GM12891 (cell line): ENCODE results near the gene TSPO.

Source experiments
- POLR2A ChIP-seq: IDR thresholded peaks from 2 replicates; pipeline ENCODE4 v1.6.1; 2011; ENCODE audit warnings: low read depth, low read length, control low read depth
- POLR2AphosphoS5 ChIP-seq: IDR thresholded peaks from 2 replicates; pipeline ENCODE4 v1.6.1; 2011; ENCODE audit warnings: low read depth, low read length, control low read depth
- POU2F2 ChIP-seq: IDR thresholded peaks from 2 replicates; pipeline ENCODE4 v1.6.1; 2011; ENCODE audit warnings: low read depth, mild to moderate bottlenecking, control low read depth, low read length, moderate library complexity
- SPI1 ChIP-seq: IDR thresholded peaks from 2 replicates; pipeline ENCODE4 v1.6.1; 2011; ENCODE audit warnings: low read depth, low read length, control low read depth
- TAF1 ChIP-seq: IDR thresholded peaks from 2 replicates; pipeline ENCODE4 v1.6.1; 2011; ENCODE audit warnings: low read depth, low read length, control low read depth

DNA sequence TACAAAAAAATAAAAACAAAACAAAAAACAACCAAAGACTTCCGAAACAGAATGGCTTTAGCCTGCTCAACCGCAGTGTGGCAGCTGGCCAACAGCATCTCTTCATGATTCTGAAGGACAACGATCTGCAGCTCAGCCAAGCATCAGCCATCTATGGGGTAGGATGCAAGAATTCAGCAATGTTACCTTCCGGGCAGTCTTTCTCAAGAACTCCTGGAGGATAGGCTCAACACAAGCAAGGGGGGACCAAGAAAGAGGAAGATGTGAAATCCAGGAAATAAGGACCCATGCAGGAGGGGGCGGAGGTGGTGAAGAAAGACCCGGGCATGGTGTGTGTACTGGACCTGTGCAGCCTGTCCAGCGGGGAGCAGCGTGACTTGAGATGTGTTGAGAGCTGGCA is 3.5 kb upstream of the TSPO start:
- no peak for TF ChIP-seq POLR2A
- TF ChIP-seq SPI1 = no peak
- no peak for TF ChIP-seq TAF1
- no peak for TF ChIP-seq POLR2AphosphoS5
- no peak for TF ChIP-seq POU2F2
